NCI-H2227 (cell line): ENCODE measurements around the gene ACKR2.

Source experiments
- DNase-seq: peaks from one replicate; lab custom pipeline; 2025; ENCODE audit not compliant: unreplicated experiment; lab: John Stamatoyannopoulos, UW

ACKR2 gene

GRCh38 chr3:42886294-42886822 is 77.1 kb downstream of the ACKR2 start:
- DNase-seq, result no peak

GRCh38 chr3:42887084-42887483 is 77.8 kb downstream of the ACKR2 start:
- no peak for DNase-seq

- DNase-seq, result no peak
These were observed 81.8 kb downstream of the ACKR2 start for GRCh38 chr3:42891042-42891441.

DNA sequence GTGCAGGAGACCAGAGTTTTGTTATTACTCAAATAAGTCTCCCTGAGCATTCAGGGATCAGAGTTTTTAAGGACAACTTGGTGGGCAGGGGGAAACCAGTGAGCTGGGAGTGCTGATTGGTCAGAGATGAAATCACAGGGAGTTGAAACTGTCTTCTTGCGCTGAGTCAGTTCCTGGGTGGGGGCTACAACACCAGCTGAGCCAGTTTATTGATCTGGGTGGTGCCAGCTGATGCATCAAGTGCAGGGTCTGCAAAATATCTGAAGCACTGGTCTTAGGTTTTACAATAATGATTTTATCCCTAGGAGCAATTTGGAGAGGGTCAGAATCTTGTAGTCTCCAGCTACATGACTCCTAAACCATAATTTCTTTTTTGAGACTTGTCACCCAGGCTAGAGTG is 82.9 kb downstream of the ACKR2 start:
- no peak for DNase-seq

DNA sequence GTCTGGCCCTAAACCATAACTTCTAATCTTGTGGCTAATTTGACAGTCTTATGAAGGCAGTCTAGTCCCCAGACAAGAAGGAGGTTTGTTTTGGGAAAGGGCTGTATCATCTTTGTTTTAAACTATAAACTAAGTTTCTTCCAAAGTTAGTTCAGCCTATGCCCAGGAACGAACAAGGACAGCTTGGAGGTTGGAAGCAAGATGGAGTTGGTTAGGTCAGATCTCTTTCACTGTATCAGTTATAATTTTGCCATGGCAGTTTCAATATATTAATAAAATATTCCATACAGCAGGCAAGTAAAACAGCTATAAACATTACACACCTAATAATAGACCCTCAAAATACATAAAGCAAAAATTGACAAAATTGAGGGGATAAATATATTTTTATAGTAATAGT is 83.6 kb downstream of the ACKR2 start:
- no peak for DNase-seq

DNA sequence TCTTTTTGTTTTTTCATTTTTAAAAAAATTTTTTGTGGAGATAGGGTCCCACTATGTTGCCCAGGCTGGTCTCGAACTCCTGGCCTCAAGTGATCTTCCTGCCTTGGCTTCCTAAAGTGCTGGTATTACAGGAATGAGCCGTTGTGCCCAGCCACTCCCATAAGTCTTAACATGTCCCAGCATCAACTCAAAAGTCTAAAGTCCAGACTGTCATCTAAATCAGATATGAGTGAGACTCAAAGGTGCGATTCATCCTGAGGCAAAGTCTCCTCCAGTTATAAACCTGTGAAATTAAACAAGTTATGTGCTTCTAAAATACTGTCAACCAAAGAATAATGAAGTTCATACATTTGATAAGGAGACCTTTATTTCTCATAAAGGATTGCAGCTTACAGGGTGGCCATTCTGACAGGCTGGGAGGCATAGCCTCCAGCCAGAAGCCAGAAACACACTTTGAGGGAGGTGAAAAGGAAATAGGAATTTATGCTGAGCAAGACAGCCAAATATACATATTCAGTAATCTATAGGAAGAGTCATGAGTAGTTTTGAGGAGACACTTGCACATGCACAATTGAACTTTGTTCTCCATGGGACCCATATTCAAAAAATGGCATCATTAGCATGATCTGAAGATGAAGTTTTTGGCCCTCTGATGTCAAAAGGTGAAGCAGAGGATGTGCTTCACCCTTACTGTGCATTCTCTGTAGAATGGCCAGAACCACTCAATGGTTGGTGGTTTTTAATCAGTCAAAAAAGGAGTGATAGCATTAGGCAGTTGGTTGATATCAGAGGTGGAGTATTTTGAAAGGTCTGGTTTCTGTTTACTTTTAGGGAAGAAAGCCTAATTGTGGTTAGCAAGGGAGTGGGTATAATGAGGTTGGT is 85.7 kb downstream of the ACKR2 start:
- no peak for DNase-seq

GRCh38 chr3:42895580-42895868 is 86.3 kb downstream of the ACKR2 start:
- no peak for DNase-seq

- DNase-seq, result no peak
These were observed 89.8 kb downstream of the ACKR2 start for GRCh38 chr3:42898896-42899675.

DNA sequence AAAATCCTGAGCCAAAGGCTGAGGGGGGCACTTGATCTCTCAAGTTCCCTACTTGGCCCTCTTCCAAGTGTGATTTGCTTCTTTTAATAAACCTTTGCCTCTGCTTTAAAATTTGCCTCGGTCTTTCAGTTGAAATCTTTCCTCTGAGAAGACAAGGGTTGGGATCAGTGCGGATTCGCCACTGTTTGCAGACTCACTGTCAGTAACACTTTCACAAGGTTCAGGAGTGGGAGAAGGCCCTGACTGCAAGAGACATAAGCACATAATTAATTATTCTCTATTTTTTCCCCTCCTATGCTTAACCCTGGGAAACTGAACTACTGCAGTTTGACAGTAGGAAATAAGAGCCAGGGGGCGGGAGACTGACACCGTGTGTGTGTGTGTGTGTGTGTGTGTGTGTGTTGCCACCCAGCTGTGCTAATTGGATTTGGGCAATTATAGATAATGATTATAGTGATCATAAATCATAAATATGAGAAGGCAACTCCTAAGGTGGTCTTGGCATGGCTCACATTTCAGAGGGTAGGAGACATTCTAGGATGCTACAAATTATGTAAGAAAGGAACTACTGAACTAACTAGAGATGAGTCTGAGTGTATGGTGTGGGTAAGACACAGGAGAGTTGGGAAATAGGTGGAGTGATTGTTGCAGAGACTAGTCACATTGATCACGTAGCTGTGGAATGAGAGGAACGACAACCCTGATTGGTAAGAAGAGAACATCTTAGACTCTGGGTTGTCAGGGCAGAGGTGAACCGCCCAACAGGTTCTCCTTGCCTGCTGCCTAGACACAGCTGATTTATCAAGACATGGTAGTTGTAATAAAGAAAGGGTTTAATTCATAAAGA is 91.2 kb downstream of the ACKR2 start:
- DNase-seq, result peak; percentile 8

- no peak for DNase-seq
These were observed 91.8 kb downstream of the ACKR2 start for GRCh38 chr3:42901073-42901415.

DNA sequence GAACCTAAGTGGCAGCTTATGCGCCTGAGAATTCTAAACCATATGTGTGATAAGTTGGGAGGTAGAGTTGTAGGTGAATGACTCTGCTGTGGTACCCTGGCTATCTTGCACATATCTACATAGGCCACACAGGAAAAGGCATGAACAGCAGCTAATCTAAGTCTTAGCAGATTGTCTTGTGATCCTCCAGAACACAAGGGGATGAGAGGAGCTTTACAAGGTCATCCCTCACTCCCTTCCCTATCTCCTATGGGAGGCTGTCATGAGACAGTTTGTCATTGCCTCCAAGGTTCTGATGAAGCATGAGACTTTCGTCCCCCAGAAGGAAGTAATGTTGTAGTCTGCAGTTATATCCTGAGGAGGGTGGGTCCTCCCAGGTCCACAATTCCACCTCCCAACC is 93.0 kb downstream of the ACKR2 start:
- DNase-seq, result no peak

DNA sequence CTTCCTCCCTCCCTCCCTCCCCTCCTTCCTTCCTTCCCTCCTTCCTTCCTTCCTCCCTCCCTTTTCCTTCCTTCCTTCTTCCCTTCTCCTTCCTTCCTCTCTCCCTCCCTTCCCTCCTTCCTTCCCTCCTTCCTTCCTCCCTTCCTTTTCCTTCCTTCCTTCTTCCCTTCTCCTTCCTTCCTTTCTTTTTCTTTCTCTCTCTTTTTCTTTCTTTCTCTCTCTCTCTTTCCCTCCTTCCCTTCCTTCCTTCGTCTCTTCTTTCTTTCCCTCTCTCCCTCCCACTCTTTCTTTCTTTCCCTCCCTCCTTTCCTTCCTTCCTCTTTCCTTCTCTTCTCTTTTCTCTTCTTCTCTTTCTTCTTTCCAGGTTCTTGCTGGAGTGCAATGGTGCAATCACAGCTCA is 94.8 kb downstream of the ACKR2 start:
- DNase-seq, result no peak

- no peak for DNase-seq
These were observed 96.5 kb downstream of the ACKR2 start for GRCh38 chr3:42905740-42906069.

DNA sequence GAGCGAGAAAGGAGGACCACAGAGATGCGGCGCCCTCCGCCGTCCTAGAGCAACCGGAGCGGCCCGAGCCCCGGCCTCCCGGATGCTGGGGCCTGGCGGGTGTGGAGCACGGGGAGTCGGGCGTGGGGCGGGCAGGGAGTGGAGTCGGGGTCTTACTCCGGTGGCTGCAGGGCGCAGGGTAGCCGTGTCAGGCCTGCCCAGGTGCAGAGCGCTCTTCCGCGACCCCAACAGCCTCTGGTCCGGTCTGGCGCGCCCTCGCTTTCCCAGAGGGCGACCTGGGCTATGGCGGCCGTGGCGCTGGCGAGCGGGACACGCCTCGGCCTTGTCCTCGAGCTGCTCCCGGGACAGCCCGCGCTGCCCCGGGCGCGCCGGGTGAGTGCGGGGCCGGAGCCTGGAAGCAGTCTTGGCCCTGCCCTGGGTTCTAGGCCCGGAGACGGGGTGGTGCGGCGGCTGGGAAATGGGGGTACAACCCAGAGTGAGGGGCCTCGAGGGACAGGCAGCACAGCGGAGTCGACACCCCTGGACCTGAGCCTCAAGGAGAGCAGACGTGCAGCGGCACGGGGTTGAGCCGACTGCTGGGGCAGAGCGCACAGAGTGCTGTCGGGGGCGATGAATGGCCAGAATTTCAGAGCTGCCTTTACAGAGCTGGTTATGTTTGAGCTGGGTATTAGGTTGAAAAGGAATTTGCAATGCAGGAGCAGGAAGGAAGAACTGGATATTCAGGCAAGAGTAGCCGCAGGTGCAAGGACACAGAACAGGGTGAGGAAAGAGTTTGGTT is 97.0 kb downstream of the ACKR2 start, which contains the start of gene ZNF662:
Gene ZNF662 (plus strand): TSS at position 73 of the 778 bp plus-strand sequence. CDS start 1,973 bp downstream, outside the sequence.
- DNase-seq, result peak; percentile 78

DNA sequence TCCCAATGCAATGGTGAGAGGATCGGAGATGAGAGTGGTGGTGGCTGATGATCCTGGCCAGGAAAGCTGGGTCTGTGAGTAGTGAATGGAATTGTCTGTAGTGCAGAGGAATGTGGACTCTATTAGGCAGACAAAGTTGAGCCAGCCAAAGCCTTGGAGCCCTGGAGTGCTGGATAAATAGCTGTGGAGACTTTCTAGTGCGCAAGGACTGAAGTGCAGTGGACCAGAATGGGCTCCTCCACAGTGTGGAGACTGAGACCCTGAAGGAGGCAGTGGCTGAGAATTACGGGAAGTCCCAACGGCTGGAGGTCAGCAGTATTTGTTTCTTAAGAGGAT is 97.6 kb downstream of the ACKR2 start:
- no peak for DNase-seq

- no peak for DNase-seq
These were observed 99.4 kb downstream of the ACKR2 start for GRCh38 chr3:42908675-42909074.

- DNase-seq, result no peak
These were observed 102.3 kb downstream of the ACKR2 start for GRCh38 chr3:42911551-42911950.

DNA sequence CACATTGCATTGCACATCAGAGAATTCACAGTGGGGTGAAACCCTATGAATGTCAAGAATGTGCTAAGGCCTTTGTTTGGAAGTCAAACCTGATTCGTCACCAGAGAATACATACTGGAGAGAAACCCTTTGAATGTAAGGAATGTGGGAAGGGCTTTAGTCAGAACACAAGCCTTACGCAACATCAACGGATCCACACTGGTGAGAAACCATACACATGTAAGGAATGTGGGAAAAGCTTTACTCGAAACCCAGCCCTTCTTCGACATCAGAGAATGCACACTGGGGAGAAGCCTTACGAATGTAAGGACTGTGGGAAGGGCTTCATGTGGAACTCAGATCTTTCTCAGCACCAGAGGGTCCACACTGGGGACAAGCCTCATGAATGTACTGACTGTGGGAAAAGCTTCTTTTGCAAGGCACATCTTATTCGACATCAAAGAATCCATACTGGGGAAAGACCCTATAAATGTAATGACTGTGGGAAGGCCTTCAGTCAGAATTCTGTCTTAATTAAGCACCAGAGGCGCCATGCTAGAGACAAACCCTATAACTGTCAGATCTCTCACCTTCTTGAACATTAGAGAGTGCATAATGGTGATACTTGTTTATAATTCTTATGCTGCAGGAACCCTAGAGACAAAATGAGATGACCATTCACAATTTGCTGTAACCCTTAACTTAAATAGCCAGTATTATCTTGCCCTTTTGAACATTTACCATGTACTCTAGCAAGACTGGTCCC is 105.7 kb downstream of the ACKR2 start:
- no peak for DNase-seq
